ENCODE data around the gene FHOD3.

The FHOD3 gene

DNA sequence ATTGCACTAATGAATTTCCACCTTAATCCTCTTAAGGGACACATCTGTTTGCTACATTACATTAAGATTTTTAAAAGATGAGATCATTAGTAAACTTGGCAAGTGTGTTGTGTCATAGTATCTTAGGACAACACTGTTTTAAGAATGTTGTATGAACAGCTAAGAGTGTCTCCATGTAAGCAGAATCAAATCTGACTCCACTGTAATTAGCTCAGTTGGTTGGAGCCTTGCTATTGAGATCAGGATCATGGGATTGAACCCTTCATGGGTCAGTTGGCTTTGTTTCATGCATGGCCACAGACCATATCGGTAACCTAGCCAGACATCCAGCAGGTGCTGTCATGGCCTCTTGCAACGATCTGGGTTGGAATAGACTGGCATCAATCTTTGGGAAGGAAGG lies 5.2 kb downstream of the FHOD3 start:
- no peak for DNase-seq (ENCODE audit: low read depth)
- H3K4me3 ChIP-seq (ENCODE audit: low read depth, low read length), result no peak overlapping the region
- TF ChIP-seq, protein P1, sequence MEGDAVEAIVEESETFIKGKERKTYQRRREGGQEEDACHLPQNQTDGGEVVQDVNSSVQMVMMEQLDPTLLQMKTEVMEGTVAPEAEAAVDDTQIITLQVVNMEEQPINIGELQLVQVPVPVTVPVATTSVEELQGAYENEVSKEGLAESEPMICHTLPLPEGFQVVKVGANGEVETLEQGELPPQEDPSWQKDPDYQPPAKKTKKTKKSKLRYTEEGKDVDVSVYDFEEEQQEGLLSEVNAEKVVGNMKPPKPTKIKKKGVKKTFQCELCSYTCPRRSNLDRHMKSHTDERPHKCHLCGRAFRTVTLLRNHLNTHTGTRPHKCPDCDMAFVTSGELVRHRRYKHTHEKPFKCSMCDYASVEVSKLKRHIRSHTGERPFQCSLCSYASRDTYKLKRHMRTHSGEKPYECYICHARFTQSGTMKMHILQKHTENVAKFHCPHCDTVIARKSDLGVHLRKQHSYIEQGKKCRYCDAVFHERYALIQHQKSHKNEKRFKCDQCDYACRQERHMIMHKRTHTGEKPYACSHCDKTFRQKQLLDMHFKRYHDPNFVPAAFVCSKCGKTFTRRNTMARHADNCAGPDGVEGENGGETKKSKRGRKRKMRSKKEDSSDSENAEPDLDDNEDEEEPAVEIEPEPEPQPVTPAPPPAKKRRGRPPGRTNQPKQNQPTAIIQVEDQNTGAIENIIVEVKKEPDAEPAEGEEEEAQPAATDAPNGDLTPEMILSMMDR (IDR thresholded peaks at IDR 0.05; ENCODE audit: low read depth, low read length), result no peak
- TF ChIP-seq, protein P2, sequence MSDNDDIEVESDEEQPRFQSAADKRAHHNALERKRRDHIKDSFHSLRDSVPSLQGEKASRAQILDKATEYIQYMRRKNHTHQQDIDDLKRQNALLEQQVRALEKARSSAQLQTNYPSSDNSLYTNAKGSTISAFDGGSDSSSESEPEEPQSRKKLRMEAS (IDR thresholded peaks at IDR 0.05; ENCODE audit: low read depth, low read length), result no peak
- TF ChIP-seq MYC (IDR thresholded peaks at IDR 0.05; ENCODE audit: low read depth, low read length) (no peak), POLR2A (IDR thresholded peaks at IDR 0.05; ENCODE audit: extremely low read depth, insufficient read length) (no peak)

DNA sequence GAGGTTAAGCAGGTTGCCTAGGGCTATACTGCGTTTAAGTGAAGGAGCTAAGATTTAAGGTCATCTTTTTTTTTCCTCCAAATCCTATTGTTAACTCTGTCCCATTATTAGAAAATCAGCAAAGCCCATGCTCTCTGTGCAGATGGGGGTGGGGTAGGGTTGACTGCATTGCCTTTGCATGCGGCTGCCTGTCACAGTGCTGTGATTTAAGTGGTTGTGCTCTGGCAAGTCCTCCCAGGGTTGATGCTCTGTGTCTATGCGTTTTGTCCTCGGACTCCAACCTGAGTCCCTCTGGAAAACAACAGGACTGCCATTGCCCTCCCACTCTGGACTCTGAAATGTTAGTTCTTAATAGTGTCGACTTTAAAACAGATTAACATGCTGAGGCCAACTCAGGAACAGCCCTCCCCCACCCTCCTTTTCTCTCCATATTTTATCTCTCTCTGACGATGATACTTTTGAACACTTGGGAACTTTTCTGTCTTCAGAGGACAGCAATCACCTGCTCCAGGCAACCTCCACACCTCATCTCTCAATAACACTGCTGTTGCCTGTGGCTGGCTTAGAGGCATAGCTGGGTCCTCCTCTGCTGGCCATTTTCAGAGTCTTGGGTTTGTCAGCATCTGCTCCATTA lies 5.8 kb downstream of the FHOD3 start:
- TF ChIP-seq MYC (IDR thresholded peaks at IDR 0.05; ENCODE audit: low read depth, low read length), result no peak
- no peak for TF ChIP-seq POLR2A (IDR thresholded peaks at IDR 0.05; ENCODE audit: extremely low read depth, insufficient read length)
- TF ChIP-seq, protein P2 (IDR thresholded peaks at IDR 0.05; ENCODE audit: low read depth, low read length), result no peak
- TF ChIP-seq, protein P1 (IDR thresholded peaks at IDR 0.05; ENCODE audit: low read depth, low read length), result no peak
- H3K4me3 ChIP-seq (ENCODE audit: low read depth, low read length), result no peak overlapping the region
- DNase-seq (ENCODE audit: low read depth), result no peak

DNA sequence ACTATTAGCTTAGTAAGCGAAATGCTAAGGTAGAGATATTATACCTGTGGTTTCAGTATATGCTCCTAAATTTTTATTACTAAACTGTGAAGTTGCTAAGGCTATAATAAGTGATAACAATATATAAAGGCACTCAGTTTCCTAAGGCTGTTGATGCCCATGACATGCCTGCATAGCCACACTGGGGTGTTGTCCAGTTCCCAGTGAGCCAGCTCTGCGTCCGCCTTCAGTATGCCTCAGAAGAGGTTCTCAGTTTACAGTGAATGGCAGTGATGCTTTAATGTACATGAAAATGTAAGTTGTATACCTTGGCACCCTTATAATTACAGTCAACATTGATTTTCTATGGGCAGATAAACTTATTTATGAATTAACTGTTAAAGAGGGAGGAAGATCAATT lies 7.2 kb downstream of the FHOD3 start:
- TF ChIP-seq POLR2A (IDR thresholded peaks at IDR 0.05; ENCODE audit: extremely low read depth, insufficient read length), result no peak
- TF ChIP-seq MYC (IDR thresholded peaks at IDR 0.05; ENCODE audit: low read depth, low read length), result no peak
- TF ChIP-seq, protein P2 (IDR thresholded peaks at IDR 0.05; ENCODE audit: low read depth, low read length), result no peak
- TF ChIP-seq, protein P1 (IDR thresholded peaks at IDR 0.05; ENCODE audit: low read depth, low read length), result no peak
- no peak overlapping the region for H3K4me3 ChIP-seq (ENCODE audit: low read depth, low read length)
- no peak for DNase-seq (ENCODE audit: low read depth)

DNA sequence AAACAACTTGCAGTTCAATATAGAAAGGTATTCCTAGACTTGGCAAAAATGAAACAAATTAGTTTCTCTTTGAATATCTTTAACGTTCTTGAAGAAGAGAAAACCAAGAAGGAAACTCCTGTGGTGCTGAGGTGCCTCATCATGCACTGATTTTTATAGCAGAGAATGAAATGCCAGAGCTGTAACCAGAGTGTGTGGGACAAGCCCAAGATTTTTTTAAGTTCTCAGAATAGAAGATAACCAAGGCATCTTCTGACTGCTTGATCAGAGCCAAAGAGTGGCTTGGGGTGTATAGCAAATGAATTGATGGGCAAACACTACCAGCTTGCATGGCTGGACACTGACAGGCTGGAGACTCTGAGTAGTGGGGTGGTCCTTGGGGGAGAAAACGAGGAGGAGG lies 7.9 kb downstream of the FHOD3 start:
- no peak for DNase-seq (ENCODE audit: low read depth)
- H3K4me3 ChIP-seq (ENCODE audit: low read depth, low read length), result no peak overlapping the region
- TF ChIP-seq MYC (IDR thresholded peaks at IDR 0.05; ENCODE audit: low read depth, low read length) (no peak), POLR2A (IDR thresholded peaks at IDR 0.05; ENCODE audit: extremely low read depth, insufficient read length) (no peak)

DNA sequence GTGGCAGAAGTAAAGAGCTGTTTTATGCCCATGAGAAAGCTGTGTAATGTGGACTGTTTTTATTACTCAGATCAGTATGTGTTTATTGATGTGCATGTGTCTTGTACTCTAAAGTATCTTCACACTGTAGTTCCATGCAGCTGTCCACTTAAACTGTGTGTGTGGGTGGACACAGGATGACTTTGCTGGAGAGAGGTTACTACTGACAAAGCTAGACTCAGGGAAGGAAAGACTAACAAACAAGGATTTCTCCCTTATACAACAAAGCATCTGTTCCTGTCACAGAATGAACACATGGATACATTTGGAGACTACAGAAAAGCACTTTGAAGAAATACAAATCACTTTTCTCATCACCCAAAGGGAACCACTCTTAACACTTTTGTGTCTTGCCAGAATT lies 10.0 kb downstream of the FHOD3 start:
- TF ChIP-seq MYC (IDR thresholded peaks at IDR 0.05; ENCODE audit: low read depth, low read length), result no peak
- TF ChIP-seq POLR2A (IDR thresholded peaks at IDR 0.05; ENCODE audit: extremely low read depth, insufficient read length), result no peak
- DNase-seq (ENCODE audit: low read depth), result no peak
- H3K4me3 ChIP-seq (ENCODE audit: low read depth, low read length), result no peak overlapping the region

DNA sequence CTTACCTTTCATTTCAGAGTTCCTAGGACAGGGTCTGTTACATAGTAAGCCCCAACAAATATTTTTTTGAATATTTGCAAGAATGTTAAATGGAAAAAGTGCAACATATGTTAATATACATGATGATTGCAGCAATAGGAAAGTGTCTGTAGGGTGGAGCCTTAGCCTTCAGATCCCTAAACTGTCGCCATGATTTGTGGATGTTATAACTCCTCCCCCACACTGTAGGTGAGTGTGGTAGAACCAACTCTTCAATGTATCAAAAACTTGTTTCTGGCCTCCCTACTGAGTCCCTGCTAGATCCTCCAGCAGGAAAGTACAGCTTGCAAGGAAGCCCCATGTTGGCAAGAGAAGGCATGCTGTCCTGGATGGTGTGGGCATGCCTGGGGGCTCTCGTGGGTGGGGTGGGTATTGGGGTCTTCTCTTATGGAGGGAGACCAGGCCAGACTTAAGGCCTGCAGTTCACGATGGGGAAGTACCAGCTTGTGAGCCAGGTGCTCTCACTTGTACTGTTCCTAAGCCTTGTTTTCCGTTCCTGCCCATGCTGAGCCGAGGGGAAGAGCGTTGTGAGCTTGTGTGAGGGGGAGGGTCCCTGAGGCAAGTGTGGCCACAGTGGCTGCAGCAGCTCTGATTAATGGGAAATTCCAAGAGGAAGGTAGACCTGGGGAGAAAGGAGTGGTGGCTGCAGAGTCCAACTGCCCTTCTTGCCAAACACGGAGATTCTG lies 11.4 kb downstream of the FHOD3 start:
- TF ChIP-seq, protein P2 (IDR thresholded peaks at IDR 0.05; ENCODE audit: low read depth, low read length), result no peak
- H3K4me3 ChIP-seq (ENCODE audit: low read depth, low read length), result no peak overlapping the region
- DNase-seq (ENCODE audit: low read depth), result no peak

DNA sequence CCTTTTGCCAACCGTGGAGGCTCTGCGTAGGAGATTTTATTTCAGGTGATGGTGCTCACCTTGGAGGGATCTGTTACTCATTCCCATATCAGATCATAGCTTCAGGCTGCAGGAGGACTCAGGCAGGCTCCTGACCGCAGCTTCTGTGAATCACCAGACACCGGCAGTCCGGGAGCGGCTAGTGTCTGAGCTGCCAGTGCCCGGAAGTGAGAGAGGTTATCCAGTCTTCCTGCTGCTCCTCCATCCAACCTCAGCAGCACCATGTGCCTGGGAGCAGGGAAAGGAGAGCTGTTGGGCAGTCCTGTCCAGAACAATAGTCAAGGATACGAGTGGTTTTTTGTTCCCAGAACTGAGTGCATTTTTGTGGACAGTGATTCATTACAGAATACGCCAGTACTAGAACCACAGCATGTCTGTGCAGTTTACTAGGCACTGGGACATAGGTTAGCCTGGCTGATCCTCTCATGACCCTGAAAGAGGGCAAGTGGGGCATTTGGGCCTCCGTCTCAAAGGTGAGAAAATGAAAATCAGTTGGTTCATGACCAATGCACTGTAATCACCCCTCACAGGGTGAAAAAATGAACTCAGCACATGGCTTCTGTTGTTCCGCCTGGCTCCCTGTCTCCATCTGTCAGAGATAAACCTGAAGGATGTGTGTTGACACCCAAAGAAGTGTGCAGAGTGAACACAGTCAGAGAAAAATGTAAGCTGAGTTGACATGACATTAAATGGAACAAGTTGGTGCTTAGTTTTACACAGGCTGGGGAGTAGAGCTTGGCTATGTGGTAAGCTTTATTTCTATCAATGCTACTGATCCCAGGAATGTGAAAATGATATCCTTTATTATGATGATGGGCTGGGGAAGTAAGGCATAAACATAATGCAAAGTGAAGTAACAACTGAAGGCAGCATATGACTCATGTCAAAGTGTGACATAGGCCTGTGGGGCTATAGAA lies 12.2 kb downstream of the FHOD3 start:
- no peak for DNase-seq (ENCODE audit: low read depth)
- TF ChIP-seq, protein P1 (IDR thresholded peaks at IDR 0.05; ENCODE audit: low read depth, low read length), result no peak
- TF ChIP-seq POLR2A (IDR thresholded peaks at IDR 0.05; ENCODE audit: extremely low read depth, insufficient read length), result no peak
- TF ChIP-seq MYC (IDR thresholded peaks at IDR 0.05; ENCODE audit: low read depth, low read length), result no peak
- TF ChIP-seq, protein P2 (IDR thresholded peaks at IDR 0.05; ENCODE audit: low read depth, low read length), result no peak
- H3K4me3 ChIP-seq (ENCODE audit: low read depth, low read length), result no peak overlapping the region
